ENCODE measurements around the gene TPPP3.
"Not testable (repeated sequence)": the region's sequence is repeated elsewhere in the genome, so short reads cannot be mapped to it uniquely, and the experiment has no call there.

Gene TPPP3

DNA sequence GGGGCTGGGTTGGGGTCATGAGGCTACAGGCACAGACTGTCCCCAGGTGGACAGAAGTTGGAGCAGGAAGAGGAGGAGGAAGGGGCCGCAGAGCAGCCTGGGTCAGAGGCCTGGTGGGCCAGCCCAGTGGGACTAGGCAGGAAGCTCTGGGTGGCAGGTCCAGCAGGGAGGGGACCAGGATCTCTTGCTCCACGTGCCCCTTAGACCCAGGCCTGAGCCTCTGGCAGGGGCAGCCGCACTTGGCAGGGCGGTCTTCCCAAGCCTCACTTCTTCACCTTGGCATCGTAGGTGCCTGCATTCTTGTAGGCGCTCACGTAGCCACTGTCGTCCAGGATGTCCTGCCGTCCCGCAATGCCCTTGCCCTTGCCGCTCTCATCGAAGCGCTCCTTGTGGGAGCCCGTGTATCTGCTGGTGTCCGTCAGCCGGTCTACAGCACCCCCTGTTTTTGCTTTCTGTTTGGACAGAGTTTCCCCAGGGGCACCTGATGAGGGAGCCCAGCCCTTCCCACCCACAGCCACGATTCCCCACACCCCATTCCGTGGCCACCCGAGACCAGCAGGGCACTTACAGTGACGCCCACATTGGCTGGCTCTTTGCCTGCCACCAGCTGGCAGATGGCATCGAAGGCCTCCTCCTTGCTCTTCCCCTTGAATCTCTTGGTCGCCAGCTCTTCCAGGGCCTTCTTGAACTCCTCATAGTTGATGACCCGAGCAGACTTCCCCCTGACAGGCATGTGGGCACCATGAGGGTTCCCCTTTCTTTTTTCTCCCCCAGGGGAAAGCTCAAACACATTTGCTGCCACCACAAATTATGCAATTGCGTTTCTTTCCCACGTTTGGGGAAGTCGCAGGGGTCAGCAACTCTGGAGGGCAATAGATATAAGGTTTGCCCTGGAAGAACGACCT, 3.1 kb downstream of the TPPP3 start:
- no peak for DNase-seq (ENCODE audit: low read depth)

DNA sequence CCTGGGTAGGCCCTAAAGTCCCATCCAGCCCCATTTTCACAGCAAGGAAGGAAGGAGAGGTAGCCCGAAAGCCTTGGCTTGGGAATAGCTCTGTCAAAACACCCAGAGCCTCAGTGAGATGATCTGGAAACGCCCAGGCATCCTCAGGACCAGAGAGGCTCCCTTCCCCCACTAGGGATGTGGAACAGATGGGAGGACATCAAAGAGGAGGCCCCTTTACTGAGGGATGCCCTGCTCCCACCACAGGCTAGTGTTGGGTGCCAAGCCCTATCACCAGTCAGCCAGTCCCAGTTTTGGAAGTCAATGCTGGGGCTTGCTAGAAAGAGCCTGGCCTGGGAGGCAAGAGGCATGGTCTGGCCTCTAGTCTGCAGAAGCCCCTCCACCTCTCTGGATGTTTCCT, 4.7 kb downstream of the TPPP3 start:
- no peak for DNase-seq (ENCODE audit: low read depth)

DNA sequence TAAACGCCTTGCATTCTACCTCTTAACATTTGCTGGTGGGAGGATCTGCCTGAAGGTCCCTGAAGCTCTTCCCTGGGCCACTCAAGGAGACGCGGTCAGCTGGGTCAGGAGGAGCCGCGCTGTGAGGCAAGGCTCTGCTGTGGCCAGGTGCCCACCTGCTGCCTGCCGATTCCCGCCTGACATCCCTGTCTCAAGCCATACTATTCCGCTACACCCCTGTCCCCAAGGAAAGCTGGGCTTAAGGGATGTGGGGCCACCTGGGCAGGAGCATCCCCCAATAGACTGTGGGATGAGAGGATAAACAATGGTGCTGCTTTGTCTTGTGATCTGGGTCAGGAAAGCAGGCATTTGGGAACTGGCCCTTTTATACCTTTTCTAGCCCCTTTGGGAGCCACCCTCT, 5.1 kb downstream of the TPPP3 start:
- DNase-seq (ENCODE audit: low read depth): no peak

DNA sequence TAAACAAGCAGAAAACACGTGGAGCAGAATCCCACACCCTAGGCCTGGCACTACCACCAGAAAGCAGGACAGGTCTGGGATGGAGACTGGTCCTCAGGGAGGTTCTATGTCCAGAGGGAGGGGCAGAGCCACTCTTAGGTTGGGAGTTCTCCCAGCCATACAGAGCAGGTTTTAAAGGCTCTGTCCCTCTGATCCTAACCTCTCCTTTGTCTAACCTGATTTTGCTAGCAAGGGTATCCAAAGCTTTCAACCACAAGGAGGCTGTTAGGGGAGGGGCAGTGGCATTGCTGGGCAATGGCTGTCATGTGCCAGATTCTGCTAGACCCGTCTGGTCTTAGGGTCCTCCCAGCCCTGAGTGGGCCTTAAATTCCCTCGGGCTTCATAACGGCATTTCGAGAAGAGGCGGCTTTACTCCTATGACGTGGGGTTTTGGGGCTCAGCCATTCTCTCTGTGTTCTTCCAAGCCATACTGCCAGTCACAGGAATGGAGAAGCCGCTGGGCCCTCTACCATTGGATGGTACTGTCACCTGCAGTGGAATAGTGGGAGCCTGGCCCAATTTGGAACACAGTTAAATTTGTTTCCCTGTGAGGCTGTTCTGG, 5.7 kb downstream of the TPPP3 start:
- no peak for DNase-seq (ENCODE audit: low read depth)

DNA sequence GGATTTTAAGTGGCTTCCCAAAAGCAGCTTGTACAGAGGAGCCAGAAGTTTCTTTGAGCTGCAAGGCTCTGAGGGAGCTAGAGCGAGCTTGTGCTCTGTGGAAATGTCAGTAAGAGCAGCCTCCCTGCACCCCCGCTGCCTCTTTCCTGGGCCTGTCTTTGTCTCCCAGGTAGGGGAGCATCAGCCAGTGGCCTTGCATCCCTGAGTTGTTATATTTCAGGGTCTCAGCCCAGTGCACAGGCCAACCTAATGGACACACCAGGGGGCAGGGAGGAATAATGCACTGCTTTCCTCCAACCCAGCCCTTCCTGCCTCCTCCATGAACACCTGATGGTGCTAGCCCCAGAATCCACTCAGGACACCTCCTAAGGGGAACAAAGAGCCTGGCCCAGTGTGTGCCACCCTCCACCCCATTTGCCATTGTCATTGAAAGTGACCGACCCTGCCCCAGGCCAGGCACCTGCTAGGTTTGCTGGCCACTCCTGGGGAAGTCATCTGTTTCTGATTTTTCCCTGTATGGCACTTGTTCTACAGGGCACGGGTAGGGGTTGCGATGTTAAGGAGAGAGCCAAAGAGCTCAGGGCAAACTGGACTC, 6.3 kb downstream of the TPPP3 start:
- DNase-seq (ENCODE audit: low read depth): no peak

DNA sequence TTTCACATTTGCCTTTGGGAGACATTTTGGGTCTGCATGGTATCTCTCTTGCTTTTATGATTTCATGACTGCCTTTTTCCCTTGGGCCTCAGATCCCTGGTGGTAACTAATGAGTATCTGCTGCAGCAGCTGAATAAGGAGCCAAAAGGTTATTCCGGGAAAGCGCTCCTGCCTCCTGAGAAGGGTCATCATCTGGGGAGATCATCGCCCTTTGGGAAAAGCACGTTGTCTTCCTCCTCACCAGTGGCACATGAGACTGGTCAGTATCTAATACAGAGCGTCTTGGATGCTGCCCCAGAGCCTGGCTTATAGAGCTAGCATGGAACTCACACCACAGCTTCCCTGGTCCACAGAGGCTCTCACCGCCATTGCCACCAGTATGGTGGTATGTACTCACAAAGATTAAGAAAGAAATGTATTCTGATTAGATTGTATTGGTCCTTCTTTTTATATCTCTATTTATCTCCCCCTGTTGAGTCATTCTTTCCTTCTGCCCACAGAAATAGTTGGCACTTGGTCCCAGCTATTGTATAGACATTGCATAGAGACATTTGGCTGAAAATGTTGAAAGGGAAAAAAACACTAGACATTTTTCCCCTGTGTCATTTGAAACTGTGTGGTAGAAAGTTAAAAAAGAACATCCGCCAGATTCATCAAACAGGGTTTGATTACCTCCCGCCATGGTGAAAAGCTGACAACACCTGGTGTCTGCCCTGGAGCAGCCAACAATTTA, 8.4 kb downstream of the TPPP3 start:
- no peak for DNase-seq (ENCODE audit: low read depth)

DNA sequence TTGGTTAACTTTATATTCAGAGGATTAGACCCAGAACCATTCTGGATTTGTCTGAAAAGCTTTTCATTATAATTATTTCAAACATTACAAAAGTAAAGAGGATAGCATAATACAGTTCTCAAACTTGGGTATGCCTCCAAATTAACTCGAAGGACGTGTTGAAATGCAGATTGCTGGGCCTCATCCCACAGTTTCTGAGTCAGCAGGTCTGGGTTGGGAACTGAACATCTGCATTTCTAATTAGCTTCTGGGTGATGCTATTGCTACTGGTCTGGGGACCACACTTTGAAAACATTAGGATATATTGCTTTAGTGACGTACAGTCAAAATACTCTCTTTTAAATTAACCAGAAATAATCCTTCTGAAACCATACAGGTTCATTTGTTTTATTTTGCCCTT, 10.0 kb downstream of the TPPP3 start:
- no peak for DNase-seq (ENCODE audit: low read depth)

DNA sequence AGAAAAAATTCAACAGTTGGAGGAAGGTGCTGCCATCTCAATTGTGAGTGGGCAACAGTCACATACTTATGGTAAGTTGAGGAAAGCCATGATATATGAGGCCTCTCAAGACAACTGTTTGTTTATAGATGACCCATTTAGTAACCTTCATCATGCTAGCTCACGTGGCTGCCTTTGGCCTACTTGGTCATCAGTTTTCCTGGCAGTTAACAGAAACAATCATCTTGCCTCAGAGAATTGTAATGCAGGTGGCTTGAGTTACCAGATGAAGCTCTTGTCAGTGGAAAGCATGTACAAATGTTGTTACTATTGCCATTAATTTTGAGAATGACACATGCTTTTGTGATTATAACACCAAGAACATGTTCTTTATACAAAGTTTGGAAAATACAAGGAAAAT, 14.7 kb downstream of the TPPP3 start:
- DNase-seq (ENCODE audit: low read depth): no peak

DNA sequence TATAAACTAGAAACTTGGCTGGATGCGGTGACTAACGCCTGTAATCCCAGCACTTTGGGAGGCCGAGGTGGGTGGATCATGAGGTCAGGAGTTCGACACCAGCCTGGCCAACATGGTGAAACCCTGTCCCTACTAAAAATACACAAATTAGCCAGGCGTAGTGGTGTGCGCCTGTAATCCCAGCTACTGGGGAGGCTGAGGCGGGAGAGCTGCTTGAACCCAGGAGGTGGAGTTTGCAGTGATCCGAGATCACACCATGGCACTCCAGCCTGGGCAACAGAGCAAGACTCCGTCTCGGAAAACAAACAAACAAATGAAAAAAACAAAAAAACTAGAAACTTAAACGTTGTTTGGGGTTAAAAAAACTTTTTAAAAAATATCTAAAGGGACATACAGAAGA, 17.3 kb downstream of the TPPP3 start:
- not testable (repeated sequence) for DNase-seq (ENCODE audit: low read depth)

DNA sequence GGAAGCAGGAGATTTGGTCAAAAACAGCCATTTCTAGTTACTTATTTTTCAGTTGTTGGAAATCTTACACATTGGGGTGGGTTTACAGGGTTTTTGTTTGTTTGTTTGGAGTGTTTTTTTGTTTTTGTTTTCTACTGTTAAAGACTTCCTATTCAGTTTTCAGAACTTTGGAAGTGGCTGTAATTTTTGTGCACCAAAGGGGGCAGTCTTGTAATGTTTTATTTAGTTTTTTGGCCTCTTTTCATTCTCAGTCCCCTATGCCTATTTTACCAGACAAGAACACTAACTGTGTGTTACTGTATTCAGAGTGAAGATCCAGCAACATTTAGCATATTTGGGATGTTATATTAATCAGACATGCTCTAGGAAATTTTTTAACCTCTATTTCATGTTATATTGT, 20.6 kb downstream of the TPPP3 start:
- no peak for DNase-seq (ENCODE audit: low read depth)

DNA sequence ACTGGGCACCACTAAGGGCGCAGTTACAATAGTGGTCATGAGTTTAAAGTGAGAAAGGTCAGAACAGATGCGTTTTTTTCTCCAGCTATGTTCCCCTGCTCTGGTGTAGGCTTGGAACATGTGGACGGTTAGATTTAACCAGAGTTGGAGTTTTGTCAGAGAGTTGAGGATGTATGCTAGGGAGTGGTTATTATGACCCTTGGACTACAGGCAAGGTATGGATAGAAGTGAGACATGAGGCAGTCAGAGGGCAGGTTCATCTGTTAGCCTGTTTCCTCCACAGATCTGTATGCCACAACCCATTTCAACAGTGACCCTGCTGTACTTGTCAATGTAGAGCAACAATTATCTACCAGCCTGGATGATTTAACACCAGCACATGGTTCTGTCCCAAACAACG, 22.6 kb downstream of the TPPP3 start:
- no peak for DNase-seq (ENCODE audit: low read depth)

DNA sequence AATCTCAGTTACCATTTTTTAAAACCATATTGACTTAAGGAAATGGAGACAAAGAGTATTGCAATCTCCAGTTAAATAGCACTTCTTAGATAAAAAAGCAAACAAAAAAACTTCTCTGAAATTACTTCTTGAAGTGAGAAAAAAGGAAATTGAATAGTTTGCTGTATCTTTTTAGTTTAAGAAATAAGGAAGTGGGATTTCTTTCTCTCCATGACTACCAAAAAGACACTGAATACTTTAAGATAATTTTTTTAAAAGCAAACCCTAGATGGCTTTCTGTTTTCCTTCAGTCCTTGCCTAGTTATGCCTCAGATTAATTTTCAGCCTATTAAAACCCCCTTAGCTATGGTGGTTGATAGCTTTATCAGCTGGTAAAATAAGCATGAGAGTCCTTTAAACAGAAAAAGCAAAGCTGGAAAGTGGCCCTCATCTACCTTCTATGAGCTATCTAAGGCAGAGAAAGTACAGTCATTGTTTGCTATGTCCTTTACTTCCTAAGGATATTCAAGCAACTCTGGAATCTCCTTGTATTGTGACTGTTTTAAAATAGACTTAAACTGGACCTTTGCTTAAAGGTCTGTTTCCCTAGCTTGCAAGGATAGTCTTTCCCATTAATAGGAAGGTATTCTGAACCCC, 28.6 kb downstream of the TPPP3 start:
- DNase-seq (ENCODE audit: low read depth): no peak

DNA sequence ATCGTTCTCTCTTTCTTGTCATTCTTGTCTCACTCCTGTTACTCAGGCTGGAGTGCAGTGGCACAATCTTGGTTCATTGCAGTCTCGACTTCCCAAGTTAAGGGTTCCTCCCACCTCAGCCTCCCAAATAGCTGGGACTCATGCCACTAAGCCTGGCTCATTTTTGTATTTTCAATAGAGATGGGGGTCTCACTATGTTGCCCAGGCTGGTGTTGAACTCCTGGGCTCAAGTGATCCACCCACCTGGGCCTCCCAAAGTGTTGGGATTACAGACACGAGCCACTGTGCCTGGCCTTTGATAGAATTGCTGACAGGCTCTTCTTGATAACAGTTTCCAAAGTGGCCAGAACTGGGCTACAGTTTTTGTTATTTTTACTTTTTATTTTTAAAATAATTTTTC, 32.3 kb downstream of the TPPP3 start:
- DNase-seq (ENCODE audit: low read depth): no peak

DNA sequence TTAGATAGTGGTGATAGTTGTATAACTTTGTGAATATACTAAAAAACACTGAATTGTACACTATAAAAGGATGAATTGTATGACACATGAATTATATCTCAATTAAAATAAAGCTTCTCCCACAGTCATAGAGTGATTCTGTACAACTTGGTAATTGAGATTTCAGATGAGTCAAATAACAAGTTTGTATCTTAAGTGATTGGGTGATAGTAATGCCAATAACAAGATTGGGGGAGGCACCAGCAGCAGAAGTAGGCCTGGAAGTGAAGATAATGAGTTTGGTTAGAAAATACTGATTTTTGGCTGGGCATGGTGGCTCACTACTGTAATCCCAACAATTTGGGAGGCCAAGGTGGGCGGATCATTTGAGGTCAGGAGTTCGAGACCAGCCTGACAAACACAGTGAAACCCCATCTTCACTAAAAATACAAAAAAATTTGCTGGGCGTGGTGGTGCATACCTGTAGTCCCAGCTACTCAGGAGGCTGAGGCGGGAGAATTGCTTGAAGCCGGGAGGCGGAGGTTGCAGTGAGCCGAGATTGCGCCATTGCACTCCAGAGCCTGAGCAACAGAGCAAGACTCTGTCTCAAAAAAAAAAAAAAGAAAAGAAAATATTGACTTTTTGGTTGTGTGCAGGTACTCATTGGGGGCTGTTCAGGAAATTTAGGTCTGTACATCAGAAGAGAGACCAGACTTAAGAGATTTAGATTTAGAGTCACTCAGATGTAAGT, 33.6 kb downstream of the TPPP3 start:
- not testable (repeated sequence) for DNase-seq (ENCODE audit: low read depth)

DNA sequence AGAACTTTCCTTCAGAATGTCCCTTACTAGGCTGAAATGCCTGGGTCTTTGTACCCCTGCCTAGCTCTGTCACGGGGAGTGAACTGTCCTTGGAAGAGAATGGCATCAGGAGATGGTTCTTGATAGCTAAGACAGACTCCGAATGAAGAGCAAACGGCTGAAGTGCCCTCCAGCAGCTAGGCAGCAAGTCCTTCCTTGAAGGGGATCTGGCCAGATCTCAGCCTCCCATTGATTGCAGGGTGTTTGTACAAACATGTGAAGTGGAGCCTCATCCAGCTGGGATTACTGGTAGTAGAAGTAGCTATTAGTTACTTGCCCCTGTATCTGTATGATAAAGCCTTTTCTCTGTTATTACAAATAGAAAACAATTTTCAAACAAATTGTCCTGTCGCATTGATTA, 35.7 kb downstream of the TPPP3 start:
- no peak for DNase-seq (ENCODE audit: low read depth)

DNA sequence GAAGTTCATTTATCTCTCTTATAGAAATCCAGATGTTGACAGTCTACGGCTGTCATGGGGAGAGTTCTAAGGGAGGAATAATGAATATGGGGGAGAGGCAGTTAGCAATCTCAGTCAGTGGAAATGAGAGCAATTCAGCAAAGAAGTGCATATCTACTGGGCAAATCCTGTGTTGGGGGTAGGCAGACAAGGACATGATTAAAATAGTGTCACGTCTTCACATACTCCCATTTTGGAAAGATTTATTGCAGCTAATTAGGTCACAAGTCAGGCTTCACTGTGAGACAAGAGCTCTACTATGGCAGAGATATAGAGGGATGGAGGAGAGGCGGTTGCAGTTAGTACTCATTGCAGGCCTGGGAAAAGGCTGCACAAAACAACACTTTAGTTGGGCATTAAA, 36.9 kb downstream of the TPPP3 start:
- no peak for DNase-seq (ENCODE audit: low read depth)

DNA sequence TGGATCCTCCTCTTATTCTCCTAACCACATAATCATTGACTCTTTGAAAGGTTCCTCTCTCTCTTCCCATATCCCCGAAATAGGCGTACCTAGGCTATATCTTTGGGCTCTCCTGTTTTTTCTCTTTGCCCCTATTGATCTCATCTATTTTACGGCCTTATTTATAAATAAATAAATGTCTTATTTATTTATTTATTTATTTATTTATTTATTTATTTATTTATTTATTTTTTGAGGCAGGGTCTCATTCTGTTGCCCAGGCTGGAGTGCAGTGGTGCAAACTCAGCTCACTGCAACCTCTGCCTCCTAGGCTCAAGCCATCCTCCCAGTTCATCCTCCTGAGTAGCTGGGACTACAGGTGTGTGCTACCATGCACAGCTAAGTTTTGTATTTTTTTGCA, 40.8 kb downstream of the TPPP3 start:
- not testable (repeated sequence) for DNase-seq (ENCODE audit: low read depth)

DNA sequence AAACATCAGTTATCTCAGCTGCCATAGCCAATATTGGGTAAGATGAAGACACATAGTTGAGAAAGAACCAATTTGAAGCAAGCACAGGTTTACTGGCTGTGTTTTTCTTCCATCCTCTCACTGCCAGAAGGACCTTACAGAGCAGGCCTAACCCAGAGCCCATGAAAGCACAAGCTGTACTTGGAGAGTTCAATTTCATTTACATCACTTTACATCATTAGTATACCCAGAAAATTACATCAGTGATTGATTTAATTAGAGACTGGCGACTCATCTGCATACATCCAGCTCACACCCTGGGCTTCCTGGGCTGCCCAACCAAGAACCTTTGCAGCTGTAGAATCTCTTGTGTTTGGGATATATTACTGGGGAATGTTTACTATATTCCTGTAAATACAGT, 43.0 kb downstream of the TPPP3 start:
- DNase-seq (ENCODE audit: low read depth): no peak

DNA sequence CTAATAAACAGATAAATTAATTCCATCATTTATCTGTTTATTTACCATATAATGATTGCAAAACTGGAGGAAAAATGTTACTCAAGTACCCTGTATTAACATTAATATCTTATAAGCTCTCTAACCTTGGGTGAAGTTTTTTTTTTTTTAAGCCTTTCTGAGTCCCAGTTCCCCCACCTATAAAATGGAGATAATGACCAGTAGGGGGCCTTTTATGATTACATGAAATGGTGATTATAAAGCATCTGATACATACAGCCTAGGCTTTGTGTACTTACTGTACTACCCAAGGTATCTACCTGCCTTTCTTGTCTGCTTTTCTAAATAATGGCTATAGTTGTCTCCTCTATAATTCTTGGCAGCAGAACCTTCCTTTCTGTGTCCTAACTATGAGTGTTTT, 44.1 kb downstream of the TPPP3 start:
- DNase-seq (ENCODE audit: low read depth): no peak

DNA sequence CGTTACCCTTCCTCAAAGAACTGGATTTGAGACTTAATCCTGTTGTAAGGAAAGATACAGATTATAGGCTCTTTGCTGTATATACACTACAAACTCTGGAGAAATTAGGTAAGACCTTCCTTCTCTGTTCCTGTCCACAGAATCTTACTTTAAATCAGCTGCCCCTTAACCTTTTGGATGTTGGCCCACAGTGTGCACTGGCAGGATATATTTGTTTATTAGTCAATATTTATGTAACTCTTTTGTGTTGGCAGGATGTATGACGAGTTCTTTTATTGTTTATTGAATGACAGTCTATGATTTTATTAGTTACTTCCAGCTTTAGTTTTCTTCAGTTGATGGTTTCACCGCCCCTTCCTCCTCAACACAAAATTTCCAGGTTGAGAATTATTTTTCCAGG, 47.0 kb downstream of the TPPP3 start:
- DNase-seq (ENCODE audit: low read depth): no peak

DNA sequence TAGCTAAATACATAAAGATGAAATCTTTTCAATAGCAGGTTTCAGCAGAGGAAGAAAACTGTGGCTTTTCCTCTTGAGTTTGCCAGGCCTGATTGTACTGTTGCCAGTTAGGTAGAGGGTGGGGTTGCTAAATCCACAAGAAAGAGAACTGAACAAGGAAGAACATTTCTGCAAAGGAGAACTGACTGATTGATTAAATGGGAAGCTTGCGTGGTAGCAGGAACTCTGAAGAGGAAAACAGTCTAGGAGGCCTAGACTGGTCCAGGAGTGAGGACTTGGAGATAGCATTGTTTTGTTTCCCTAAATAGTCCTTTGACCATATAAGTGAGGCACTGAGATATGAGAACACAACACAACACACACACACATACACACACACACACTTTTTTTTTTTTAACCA, 47.9 kb downstream of the TPPP3 start:
- no peak for DNase-seq (ENCODE audit: low read depth)

DNA sequence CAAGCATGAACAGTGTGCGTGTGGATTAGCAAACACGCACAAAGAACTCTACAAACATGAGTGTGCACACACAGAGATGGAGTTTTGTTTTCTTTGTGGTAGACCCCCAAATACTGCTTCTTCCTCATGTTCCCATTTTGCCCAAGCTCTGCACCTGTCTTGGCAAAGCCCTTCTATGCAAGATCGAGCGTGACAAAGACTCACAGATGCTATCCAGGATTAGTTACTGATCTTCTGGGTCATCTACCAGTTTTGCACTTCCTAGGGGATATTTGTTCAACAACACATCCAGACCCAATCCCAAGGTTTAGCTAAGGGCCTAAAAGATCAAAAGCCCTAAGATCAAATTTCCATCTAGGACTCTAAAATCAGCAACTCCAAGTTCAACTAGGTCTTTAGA, 50.7 kb downstream of the TPPP3 start:
- no peak for DNase-seq (ENCODE audit: low read depth)

All from activated T-helper 9 cell treated with anti-CD3 and anti-CD28 coated beads, Interleukin-2, amount 50 U/mL, for 16 hours (primary cell).